ENCODE measurements around the gene PEDS1.
"Not testable (repeated sequence)": the region's sequence is repeated elsewhere in the genome, so short reads cannot be mapped to it uniquely, and the experiment has no call there.

The PEDS1 gene

GRCh38 chr20:50136822-50137599 is 16.5 kb downstream of the PEDS1 start:
- TF ChIP-seq CTCF (IDR thresholded peaks at IDR 0.05; ENCODE audit: borderline replicate concordance, control extremely low read depth, extremely low read depth, insufficient read depth, missing control alignments), result no peak
- no peak for DNase-seq (ENCODE audit: low spot score)
- in situ Hi-C loops (cut with MboI; ENCODE audit: low sequenced_read_pairs, unreplicated experiment), result no loop called here

- DNase-seq (ENCODE audit: low spot score); in situ Hi-C loops (cut with MboI; ENCODE audit: low sequenced_read_pairs, unreplicated experiment): not testable (repeated sequence)
Observed at GRCh38 chr20:50135157-50135556, 18.4 kb downstream of the PEDS1 start.

GRCh38 chr20:50133474-50134217 is 19.9 kb downstream of the PEDS1 start:
- TF ChIP-seq CTCF (IDR thresholded peaks at IDR 0.05; ENCODE audit: borderline replicate concordance, control extremely low read depth, extremely low read depth, insufficient read depth, missing control alignments), result no peak
- no peak for DNase-seq (ENCODE audit: low spot score)
- in situ Hi-C loops (cut with MboI; ENCODE audit: low sequenced_read_pairs, unreplicated experiment), result no loop called here

GRCh38 chr20:50133041-50133440 is 20.5 kb downstream of the PEDS1 start:
- no peak for DNase-seq (ENCODE audit: low spot score)
- in situ Hi-C loops (cut with MboI; ENCODE audit: low sequenced_read_pairs, unreplicated experiment), result no loop called here
- no peak for TF ChIP-seq CTCF (IDR thresholded peaks at IDR 0.05; ENCODE audit: borderline replicate concordance, control extremely low read depth, extremely low read depth, insufficient read depth, missing control alignments)

GRCh38 chr20:50130995-50131394 is 22.5 kb downstream of the PEDS1 start:
- TF ChIP-seq CTCF (IDR thresholded peaks at IDR 0.05; ENCODE audit: borderline replicate concordance, control extremely low read depth, extremely low read depth, insufficient read depth, missing control alignments), result no peak
- no peak for DNase-seq (ENCODE audit: low spot score)
- in situ Hi-C loops (cut with MboI; ENCODE audit: low sequenced_read_pairs, unreplicated experiment), result no loop called here

- in situ Hi-C loops (cut with MboI; ENCODE audit: low sequenced_read_pairs, unreplicated experiment), result no loop called here
- TF ChIP-seq CTCF (IDR thresholded peaks at IDR 0.05; ENCODE audit: borderline replicate concordance, control extremely low read depth, extremely low read depth, insufficient read depth, missing control alignments), result no peak
- no peak for DNase-seq (ENCODE audit: low spot score)
Observed at GRCh38 chr20:50130356-50130723, 23.2 kb downstream of the PEDS1 start.
